ENCODE measurements around the gene SLC25A21. TPM values are rescaled to one million over a fixed set of nuclear protein-coding genes. Genes with fewer than 3 reads are reported as not detected.

SLC25A21 gene
- polyA plus RNA-seq, 2 of the 4 experiments (the other 2 are of a cell fraction) = 0.68 to 1.4 TPM

GRCh38 chr14:36646664-36647416 lies 525.6 kb downstream of the SLC25A21 start:
- Histone ChIP-seq H3K4me2 (peak overlapping the region; percentile 89), H3K4me1 (peaks cover 5% of the 10 kb centered on the region; the same call in 2 of the 3 replicates), H3K4me3 (no peak overlapping the region; the same call in 2 of the 3 replicates), H3K27ac (peak overlapping the region in 1 of 2 experiments; percentile 81; a peak in 2 of 6 replicates), H3K9me3 (no peaks in the 10 kb centered on the region)
- 84% methylated on average over 42 of the region's 55 CpGs for WGBS (ENCODE audit: missing lambda C conversion rate)
- CTCF ChIA-PET = interaction anchor here (0.6 to 10.8 kb wide), 22 partner anchors 7 to 1201 kb away, joined by 3 to 130 read pairs (median 6); partner anchors contain the start of gene PAX9
- FAIRE-seq = no peak
- no peak for DNase-seq (ENCODE audit: low read depth in 1 of 2, low spot score in 1 of 2)
- POLR2A ChIA-PET = no interaction called here
- TF ChIP-seq TP53 (CRISPR knock-in tag; IDR thresholded peaks at IDR 0.05) = no peak
- TF ChIP-seq ESRRA (IDR thresholded peaks at IDR 0.05; ENCODE audit: borderline replicate concordance, low read length) = no peak
- TF ChIP-seq CTCF (IDR thresholded peaks at IDR 0.05) = no peak
- TF ChIP-seq RCOR1 (IDR thresholded peaks at IDR 0.05; ENCODE audit: low read depth, low read length) = no peak
- TF ChIP-seq HEYL (CRISPR knock-in tag; IDR thresholded peaks at IDR 0.05) = no peak
- TF ChIP-seq NFE2L2 (conservative IDR thresholded peaks at IDR 0.05; ENCODE audit: low read length) = no peak
- ATAC-seq = peak; percentile 6 to 16; a peak in 2 of 6 replicates

GRCh38 chr14:36633580-36633979 lies 538.8 kb downstream of the SLC25A21 start:
- Histone ChIP-seq H3K4me3 (no peak overlapping the region), H3K9me3 (no peaks in the 10 kb centered on the region; the same call in 2 of the 3 replicates), H3K4me2 (no peak overlapping the region), H3K27ac (no peak overlapping the region), H3K4me1 (no peaks in the 10 kb centered on the region)
- ATAC-seq (no peak), FAIRE-seq (no peak), DNase-seq (ENCODE audit: low read depth in 1 of 2, low spot score in 1 of 2) (no peak)
- CTCF ChIA-PET = interaction anchor here (0.8 to 1.6 kb wide), 4 partner anchors 13 to 28 kb away, joined by 3 to 7 read pairs (median 4); no protein-coding TSS in a partner anchor
- TF ChIP-seq RNF2 (IDR thresholded peaks at IDR 0.05; ENCODE audit: borderline replicate concordance, low read depth) = no peak
- 39% methylated on average over 3 of the region's 3 CpGs for WGBS (ENCODE audit: missing lambda C conversion rate)
- POLR2A ChIA-PET = no interaction called here

Small RNA genes within 50 kb of the gene (small RNA-seq; reads per million reads assigned to genes)
- 0 reads per million in 6 experiments for gene MIR4503
- gene RNU6-273P = 0 reads per million in 6 experiments

Other genes starting within 250 kb of the SLC25A21 start
- 8.6 and 13.4 TPM in 2 replicates for gene MIPOL1, start 25.3 kb upstream of the SLC25A21 start, polyA plus RNA-seq (2011; rRNA removed)
- gene MIPOL1, start 25.3 kb upstream of the SLC25A21 start, polyA plus RNA-seq (2017; fragmentation: RNase III; extraction: RNeasy Plus Mini Kit Qiagen cat#74134 plus additional on column Dnase treatment) = 4.0 to 5.2 TPM (median 4.8 TPM) in 3 replicates